A549 (cell line): ENCODE results near the gene KIT. TPM values are rescaled to one million over a fixed set of nuclear protein-coding genes. Genes with fewer than 3 reads are reported as not detected.

Source experiments
- ATAC-seq, 2 experiments: fragments of 200-7000 bp in 1 of 2; fragments of >200 bp in 1 of 2; cut with Nextera tagmentation in 1 of 2; cut with Tn5 transposase in 1 of 2; 3 replicates each; pipeline versions ENCODE4 v1.8.0 to v1.9.1; 2018 to 2020; ENCODE audit warnings: mild to moderate bottlenecking in 1 of 2, moderate library complexity in 1 of 2
- CTCF ChIA-PET: fragments of 300-600 bp; sonication (Branson Sonifier 250); formaldehyde crosslinking; extraction: SDS; loops from one replicate; lab custom pipeline; 2021; ENCODE audit warnings: antibody characterized with exemption, inconsistent platforms; lab: Yijun Ruan, JAX
- POLR2A ChIA-PET: fragments of 350-600 bp; formaldehyde crosslinking; extraction: SDS; loops from one replicate; lab custom pipeline; 2021; ENCODE audit warnings: antibody characterized with exemption, inconsistent platforms; lab: Yijun Ruan, JAX
- DNase-seq, 2 experiments: peaks; one replicate each; pipeline versions ENCODE4 v3.0.0 to v3.0.0-alpha.2; 2011 to 2016; ENCODE audit warnings: low read depth in 1 of 2, low spot score in 1 of 2
- FAIRE-seq: peaks from 2 replicates; lab custom pipeline; 2011; peaks lifted over from hg19 to GRCh38; lab: Jason Lieb, UNC
- H3K27ac ChIP-seq, 2 experiments: fragments of >200 bp; sonication (Bioruptor Twin); formaldehyde crosslinking; 3 replicates each; pipeline ENCODE4 v1.5.1; 2016 to 2017
- H3K4me1 ChIP-seq: fragments of >200 bp; sonication (Bioruptor Twin); formaldehyde crosslinking; 3 replicates; pipeline ENCODE4 v1.6.1; 2016
- H3K4me2 ChIP-seq: fragments of >200 bp; sonication (Bioruptor Twin); formaldehyde crosslinking; 3 replicates; pipeline ENCODE4 v1.6.1; 2016
- H3K4me3 ChIP-seq: fragments of >200 bp; sonication (Bioruptor Twin); formaldehyde crosslinking; 3 replicates; pipeline ENCODE4 v1.5.1; 2016
- H3K9me3 ChIP-seq: fragments of >200 bp; sonication (Bioruptor Twin); formaldehyde crosslinking; 3 replicates; pipeline ENCODE4 v1.6.1; 2016
- BHLHE40 ChIP-seq: IDR thresholded peaks from 2 replicates; pipeline ENCODE4 v1.6.1; 2012; ENCODE audit warnings: low read depth, low read length, inconsistent platforms
- CEBPB ChIP-seq, 2 experiments: fragments of >200 bp in 1 of 2; sonication (Bioruptor Twin) in 1 of 2; formaldehyde crosslinking in 1 of 2; IDR thresholded peaks; 2 replicates each; pipeline ENCODE4 v1.6.1; 2012 to 2016
- CHD2 ChIP-seq: fragments of 150-350 bp; IDR thresholded peaks from 2 replicates; pipeline ENCODE4 v1.6.1; 2014; ENCODE audit warnings: low read length; ENCODE audit not compliant: partially characterized antibody
- EHMT2 ChIP-seq: fragments of 200-600 bp; sonication (generic); IDR thresholded peaks from 2 replicates; pipeline ENCODE4 v1.6.1; 2016; ENCODE audit warnings: antibody characterized with exemption, low read depth, mild to moderate bottlenecking, moderate library complexity
- ESRRA ChIP-seq: fragments of 150-350 bp; IDR thresholded peaks from 2 replicates; pipeline ENCODE4 v1.6.1; 2014; ENCODE audit warnings: mild to moderate bottlenecking, low read length, borderline replicate concordance
- GATA3 ChIP-seq: IDR thresholded peaks from 2 replicates; pipeline ENCODE4 v1.6.1; 2012; ENCODE audit warnings: borderline replicate concordance
- HEYL ChIP-seq: fragments of 250-450 bp; sonication (Bioruptor Pico); IDR thresholded peaks from 2 replicates; pipeline ENCODE4 v1.8.0; 2021; ENCODE audit warnings: mild to moderate bottlenecking, moderate library complexity
- JUNB ChIP-seq: fragments of >200 bp; sonication (Bioruptor Twin); formaldehyde crosslinking; IDR thresholded peaks from 2 replicates; pipeline ENCODE4 v1.6.1; 2016
- KDM1A ChIP-seq: fragments of 200-600 bp; sonication (generic); IDR thresholded peaks from 2 replicates; pipeline ENCODE4 v1.6.1; 2016; ENCODE audit warnings: low read depth, mild to moderate bottlenecking
- KDM5A ChIP-seq: fragments of 200-600 bp; sonication (generic); IDR thresholded peaks from 2 replicates; pipeline ENCODE4 v1.6.1; 2016; ENCODE audit warnings: antibody characterized with exemption, mild to moderate bottlenecking
- MAFK ChIP-seq: fragments of 450-650 bp; IDR thresholded peaks from 2 replicates; pipeline ENCODE4 v1.6.1; 2014; ENCODE audit not compliant: partially characterized antibody
- MYC ChIP-seq: IDR thresholded peaks from 2 replicates; pipeline ENCODE4 v1.6.1; 2012; ENCODE audit warnings: mild to moderate bottlenecking, inconsistent platforms, low read length, improper control_type of control experiment, borderline replicate concordance
- NR3C1 ChIP-seq: fragments of >200 bp; sonication (Bioruptor Twin); formaldehyde crosslinking; IDR thresholded peaks from 3 replicates; pipeline ENCODE4 v1.6.1; 2017
- POLR2A ChIP-seq: IDR thresholded peaks from 2 replicates; pipeline ENCODE4 v1.6.1; 2012; ENCODE audit warnings: mild to moderate bottlenecking, low read length
- POLR2AphosphoS2 ChIP-seq: conservative IDR thresholded peaks from 2 replicates; pipeline ENCODE4 v1.6.1; 2012; ENCODE audit warnings: low read length, improper control_type of control experiment, inconsistent platforms
- RAD21 ChIP-seq, 2 experiments: fragments of >200 bp in 1 of 2; sonication (Bioruptor Twin) in 1 of 2; formaldehyde crosslinking in 1 of 2; IDR thresholded peaks in 1 of 2; conservative IDR thresholded peaks in 1 of 2; 2 replicates in 1 of 2; 3 replicates in 1 of 2; pipeline ENCODE4 v1.6.1; 2012 to 2018; ENCODE audit warnings: inconsistent platforms in 1 of 2
- RARB ChIP-seq: fragments of 250-450 bp; sonication (Bioruptor Pico); IDR thresholded peaks from 2 replicates; pipeline ENCODE4 v1.8.0; 2021; ENCODE audit warnings: mild to moderate bottlenecking, moderate library complexity
- REST ChIP-seq: fragments of 200-600 bp; sonication (generic); IDR thresholded peaks from 2 replicates; pipeline ENCODE4 v1.6.1; 2016; ENCODE audit warnings: antibody characterized with exemption, mild to moderate bottlenecking, moderate library complexity
- RFX5 ChIP-seq: fragments of 450-650 bp; IDR thresholded peaks from 2 replicates; pipeline ENCODE4 v1.7.1; 2014; ENCODE audit warnings: antibody characterized with exemption, mild to moderate bottlenecking, moderate library complexity
- RNF2 ChIP-seq: fragments of 200-600 bp; sonication (generic); IDR thresholded peaks from 2 replicates; pipeline ENCODE4 v1.6.1; 2016; ENCODE audit warnings: low read depth, mild to moderate bottlenecking, antibody characterized with exemption, moderate library complexity, borderline replicate concordance
- SMC3 ChIP-seq: fragments of >200 bp; sonication (Bioruptor Twin); formaldehyde crosslinking; IDR thresholded peaks from 3 replicates; pipeline ENCODE4 v1.6.1; 2018; ENCODE audit warnings: inconsistent platforms
- TFCP2L1 ChIP-seq: fragments of 250-450 bp; sonication (Bioruptor Pico); IDR thresholded peaks from 2 replicates; pipeline ENCODE4 v1.5.0; 2021; ENCODE audit warnings: mild to moderate bottlenecking
- ZC3H11A ChIP-seq: fragments of 450-650 bp; IDR thresholded peaks from 2 replicates; pipeline ENCODE4 v1.6.1; 2014; ENCODE audit warnings: antibody characterized with exemption, mild to moderate bottlenecking
- ZNF302 ChIP-seq: fragments of 250-450 bp; sonication (Bioruptor Pico); IDR thresholded peaks from 2 replicates; pipeline ENCODE4 v1.9.0; 2021; ENCODE audit warnings: inconsistent platforms, mild to moderate bottlenecking, moderate library complexity
- WGBS: methylation state at CpG from one replicate; pipeline ENCODE4 v1.1.6; 2017; ENCODE audit errors: missing lambda C conversion rate; 5-methylcytosine and 5-hydroxymethylcytosine counted together
- polyA plus RNA-seq, 4 experiments: library from polyadenylated mRNA; depleted of rRNA in 3 of 4; stranded (reverse); fragments of >200 nt; fragmentation: RNase III in 1 of 4; extraction: RNeasy Plus Mini Kit Qiagen cat#74134 plus additional on column Dnase treatment in 1 of 4; gene quantifications; 2 replicates in 3 of 4; 3 replicates in 1 of 4; pipeline ENCODE4 v1.2.3, GENCODE V29; 2011 to 2017
- TF ChIP-seq, protein P1 (sequence below): IDR thresholded peaks from 2 replicates; pipeline ENCODE4 v1.6.1; 2012; ENCODE audit warnings: low read depth, borderline replicate concordance
- TF ChIP-seq, protein P2 (sequence below): fragments of 150-350 bp; IDR thresholded peaks from 2 replicates; pipeline ENCODE4 v1.6.1; 2014; ENCODE audit warnings: low read depth, mild to moderate bottlenecking, low read length

The KIT gene
- polyA plus RNA-seq, 2 of the 4 experiments (the other 2 are of a cell fraction): not detected

GRCh38 chr4:54661686-54662085, 3.9 kb downstream of the KIT start:
- no peaks in the 10 kb centered on the region for H3K9me3 ChIP-seq
- POLR2A ChIA-PET: no interaction called here
- FAIRE-seq: no peak
- 14% methylated on average over 4 of the region's 4 CpGs for WGBS
- no peak overlapping the region for H3K4me2 ChIP-seq
- no peak for ATAC-seq
- 0 out of 3 replicates have a peak, but pooled peaks cover 3% of the 10 kb centered on the region for H3K4me1 ChIP-seq
- TF ChIP-seq CHD2: no peak
- TF ChIP-seq, all 56 proteins: peak for 0
- Histone ChIP-seq H3K27ac (no peak overlapping the region), H3K4me3 (no peak overlapping the region)
- no peak for DNase-seq
- CTCF ChIA-PET: interaction anchor here (1.6 kb wide), 1 partner anchor 25 kb away, joined by 6 read pairs; no protein-coding TSS in a partner anchor

DNA sequence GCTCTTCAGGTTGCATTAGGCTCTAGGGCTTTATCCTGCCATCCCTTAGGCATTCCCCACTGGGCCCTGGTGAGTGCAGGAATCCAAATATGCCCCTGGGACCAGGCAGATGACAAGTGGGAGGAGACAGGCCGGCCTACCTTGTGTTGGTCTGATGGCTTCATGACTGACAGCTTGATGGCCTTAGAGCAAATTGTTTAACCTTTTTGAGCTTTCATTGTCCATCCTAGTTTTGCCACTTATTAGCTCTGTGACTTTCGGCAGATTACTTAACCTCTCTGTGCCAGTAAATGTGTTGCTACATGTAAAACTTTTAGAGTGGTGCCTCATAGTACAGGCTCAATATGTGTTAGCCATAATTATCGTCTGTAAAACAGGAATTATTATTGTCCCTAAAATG, 4.4 kb downstream of the KIT start:
- CTCF ChIA-PET: interaction anchor here (1.6 kb wide), 1 partner anchor 25 kb away, joined by 6 read pairs; no protein-coding TSS in a partner anchor
- Histone ChIP-seq H3K27ac (no peak overlapping the region), H3K4me2 (no peak overlapping the region), H3K4me3 (no peak overlapping the region), H3K4me1 (0 out of 3 replicates have a peak, but pooled peaks cover 3% of the 10 kb centered on the region), H3K9me3 (no peaks in the 10 kb centered on the region)
- POLR2A ChIA-PET: no interaction called here
- no peak for DNase-seq
- no peak for FAIRE-seq
- TF ChIP-seq SMC3 (no peak), CEBPB (IDR thresholded peaks at IDR 0.05) (no peak), RNF2 (no peak), RARB (CRISPR knock-in tag) (no peak), EHMT2 (no peak), POLR2A (no peak), CHD2 (no peak), POLR2AphosphoS2 (no peak), KDM5A (no peak), BHLHE40 (no peak), GATA3 (no peak), MAFK (no peak), NR3C1 (no peak), ZC3H11A (no peak), RFX5 (no peak), TFCP2L1 (CRISPR knock-in tag) (no peak), ESRRA (no peak), RAD21 (conservative IDR thresholded peaks at IDR 0.05 in 1 of 2, IDR thresholded peaks at IDR 0.05 in 1 of 2) (no peak), HEYL (CRISPR knock-in tag) (no peak)
- TF ChIP-seq, protein P1, sequence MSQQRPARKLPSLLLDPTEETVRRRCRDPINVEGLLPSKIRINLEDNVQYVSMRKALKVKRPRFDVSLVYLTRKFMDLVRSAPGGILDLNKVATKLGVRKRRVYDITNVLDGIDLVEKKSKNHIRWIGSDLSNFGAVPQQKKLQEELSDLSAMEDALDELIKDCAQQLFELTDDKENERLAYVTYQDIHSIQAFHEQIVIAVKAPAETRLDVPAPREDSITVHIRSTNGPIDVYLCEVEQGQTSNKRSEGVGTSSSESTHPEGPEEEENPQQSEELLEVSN: no peak
- no peak for ATAC-seq
- WGBS: 56% methylated on average over 3 of the region's 3 CpGs

- WGBS: 33% methylated on average over 6 of the region's 6 CpGs
- POLR2A ChIA-PET: no interaction called here
- Histone ChIP-seq H3K27ac (no peak overlapping the region), H3K4me2 (no peak overlapping the region), H3K4me3 (no peak overlapping the region), H3K4me1 (0 out of 3 replicates have a peak, but pooled peaks cover 3% of the 10 kb centered on the region), H3K9me3 (no peaks in the 10 kb centered on the region)
- FAIRE-seq (no peak), ATAC-seq (no peak), DNase-seq (no peak)
- TF ChIP-seq ZNF302 (no peak), JUNB (no peak), KDM1A (no peak), MYC (no peak), REST (no peak)
- TF ChIP-seq, protein P2, sequence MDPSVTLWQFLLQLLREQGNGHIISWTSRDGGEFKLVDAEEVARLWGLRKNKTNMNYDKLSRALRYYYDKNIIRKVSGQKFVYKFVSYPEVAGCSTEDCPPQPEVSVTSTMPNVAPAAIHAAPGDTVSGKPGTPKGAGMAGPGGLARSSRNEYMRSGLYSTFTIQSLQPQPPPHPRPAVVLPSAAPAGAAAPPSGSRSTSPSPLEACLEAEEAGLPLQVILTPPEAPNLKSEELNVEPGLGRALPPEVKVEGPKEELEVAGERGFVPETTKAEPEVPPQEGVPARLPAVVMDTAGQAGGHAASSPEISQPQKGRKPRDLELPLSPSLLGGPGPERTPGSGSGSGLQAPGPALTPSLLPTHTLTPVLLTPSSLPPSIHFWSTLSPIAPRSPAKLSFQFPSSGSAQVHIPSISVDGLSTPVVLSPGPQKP: no peak
- CTCF ChIA-PET: interaction anchor here (0.8 kb wide), 1 partner anchor 11 kb away, joined by 3 read pairs; no protein-coding TSS in a partner anchor
Observed at GRCh38 chr4:54662901-54663585, 5.3 kb downstream of the KIT start.
